Activated T-cell treated with anti-CD3 and anti-CD28 coated beads, Interleukin-2, amount 50 U/mL, for 48 hours (primary cell): Measurements from ENCODE around the gene LCN6.
"Not testable (repeated sequence)": the region's sequence is repeated elsewhere in the genome, so short reads cannot be mapped to it uniquely, and the experiment has no call there.

ENCODE experiments used
- DNase-seq, 2 experiments: peaks; one replicate each; pipeline ENCODE4 v3.0.0-alpha.2; 2020

LCN6 gene

GRCh38 chr9:136759001-136759400 lies 10.7 kb upstream of the LCN6 start:
- DNase-seq = no peak

GRCh38 chr9:136757751-136758140 lies 9.4 kb upstream of the LCN6 start:
- DNase-seq = no peak

- no peak for DNase-seq
Measured at GRCh38 chr9:136757328-136757727, 9.0 kb upstream of the LCN6 start.

- no peak for DNase-seq
Measured at GRCh38 chr9:136756836-136757235, 8.5 kb upstream of the LCN6 start.

GRCh38 chr9:136756134-136756438 lies 7.8 kb upstream of the LCN6 start:
- DNase-seq = no peak

- not testable (repeated sequence) for DNase-seq
Measured at GRCh38 chr9:136755302-136756133, 7.2 kb upstream of the LCN6 start.

- no peak for DNase-seq
Measured at GRCh38 chr9:136754626-136755301, 6.4 kb upstream of the LCN6 start.

GRCh38 chr9:136754059-136754572 lies 5.8 kb upstream of the LCN6 start:
- DNase-seq = no peak

GRCh38 chr9:136753371-136754058 lies 5.2 kb upstream of the LCN6 start:
- no peak for DNase-seq

GRCh38 chr9:136751814-136752213 lies 3.5 kb upstream of the LCN6 start:
- no peak for DNase-seq

- no peak for DNase-seq
Measured at GRCh38 chr9:136751244-136751643, 2.9 kb upstream of the LCN6 start.

GRCh38 chr9:136750526-136750925 lies 2.2 kb upstream of the LCN6 start:
- no peak for DNase-seq

GRCh38 chr9:136748666-136749611 lies 614 bp upstream of the LCN6 start:
- no peak for DNase-seq

- no peak for DNase-seq
Measured at GRCh38 chr9:136747161-136748060, 914 bp downstream of the LCN6 start.

- no peak for DNase-seq
Measured at GRCh38 chr9:136746621-136747020, 1.7 kb downstream of the LCN6 start.

- DNase-seq = no peak
Measured at GRCh38 chr9:136746155-136746490, 2.2 kb downstream of the LCN6 start.

GRCh38 chr9:136745389-136746154 lies 2.8 kb downstream of the LCN6 start:
- DNase-seq = no peak

- no peak for DNase-seq
Measured at GRCh38 chr9:136744773-136745172, 3.6 kb downstream of the LCN6 start.

- DNase-seq = no peak
Measured at GRCh38 chr9:136743639-136744211, 4.6 kb downstream of the LCN6 start.

- DNase-seq = no peak
Measured at GRCh38 chr9:136742591-136743391, 5.5 kb downstream of the LCN6 start, which contains the start of gene LCN10. LCN10 (minus strand) TSS chr9:136742940; CDS start chr9:136742903, 37 bp downstream.
